Ectodermal cell (in vitro differentiated cells): Measurements from ENCODE around the gene ICA1.

Source experiments
- H3K27ac ChIP-seq: 2 replicates; pipeline ENCODE4 v1.7.0; 2013; ENCODE audit warnings: mild to moderate bottlenecking, low read depth, low read length; ENCODE audit not compliant: insufficient read depth, poor library complexity, severe bottlenecking
- H3K27me3 ChIP-seq: 2 replicates; pipeline ENCODE4 v1.7.0; 2013; ENCODE audit warnings: mild to moderate bottlenecking, low read length; ENCODE audit not compliant: insufficient read depth, control insufficient read depth, poor library complexity, severe bottlenecking
- H3K36me3 ChIP-seq: one replicate; pipeline ENCODE4 v1.7.0; 2013; ENCODE audit warnings: low read length; ENCODE audit not compliant: control insufficient read depth, insufficient read depth
- H3K4me1 ChIP-seq: one replicate; pipeline ENCODE4 v1.7.0; 2013; ENCODE audit warnings: low read length; ENCODE audit not compliant: control insufficient read depth, insufficient read depth
- H3K4me3 ChIP-seq: 2 replicates; pipeline ENCODE4 v1.7.0; 2013; ENCODE audit warnings: low read depth, low read length, control low read depth; ENCODE audit not compliant: insufficient read depth
- H3K9me3 ChIP-seq: 2 replicates; pipeline ENCODE4 v1.7.0; 2013; ENCODE audit warnings: mild to moderate bottlenecking, low read length, moderate library complexity; ENCODE audit not compliant: control insufficient read depth
- WGBS, 2 experiments: methylation state at CpG; one replicate each; pipeline ENCODE4 v1.1.7; 2013; ENCODE audit warnings: missing lambda C conversion rate in 2 of 2; 5-methylcytosine and 5-hydroxymethylcytosine counted together

ICA1 gene

GRCh38 chr7:8146788-8147413 is 115.1 kb downstream of the ICA1 start:
- Histone ChIP-seq H3K9me3 (no peaks in the 10 kb centered on the region), H3K36me3 (no peaks in the 10 kb centered on the region), H3K4me1 (peaks cover 3% of the 10 kb centered on the region), H3K27me3 (no peaks in the 10 kb centered on the region), H3K4me3 (no peak overlapping the region), H3K27ac (no peak overlapping the region)
- 26 to 33% methylated on average over 7 of the region's 8 CpGs for WGBS, 2 experiments

- WGBS, 2 experiments = 74 to 90% methylated on average over 8 to 12 of the region's 12 CpGs
- peaks cover 3% of the 10 kb centered on the region for H3K4me1 ChIP-seq
- H3K36me3 ChIP-seq = no peaks in the 10 kb centered on the region
- H3K9me3 ChIP-seq = no peaks in the 10 kb centered on the region
- no peaks in the 10 kb centered on the region for H3K27me3 ChIP-seq
- no peak overlapping the region for H3K4me3 ChIP-seq
- no peak overlapping the region for H3K27ac ChIP-seq
These were observed 115.7 kb downstream of the ICA1 start for GRCh38 chr7:8146106-8146787.

- Histone ChIP-seq H3K4me1 (peaks cover 3% of the 10 kb centered on the region), H3K27ac (no peak overlapping the region), H3K36me3 (no peaks in the 10 kb centered on the region), H3K27me3 (no peaks in the 10 kb centered on the region), H3K4me3 (no peak overlapping the region), H3K9me3 (no peaks in the 10 kb centered on the region)
- WGBS, 2 experiments = 90 to 92% methylated on average over 4 of the region's 4 CpGs
These were observed 117.1 kb downstream of the ICA1 start for GRCh38 chr7:8144856-8145255.

GRCh38 chr7:8143151-8143874 is 118.7 kb downstream of the ICA1 start:
- 76% methylated on average over 6 of the region's 6 CpGs for WGBS, 2 experiments
- Histone ChIP-seq H3K4me3 (no peak overlapping the region), H3K4me1 (peaks cover 3% of the 10 kb centered on the region), H3K9me3 (no peaks in the 10 kb centered on the region), H3K27me3 (no peaks in the 10 kb centered on the region), H3K27ac (no peak overlapping the region), H3K36me3 (no peaks in the 10 kb centered on the region)

GRCh38 chr7:8142477-8142876 is 119.5 kb downstream of the ICA1 start:
- no peaks in the 10 kb centered on the region for H3K9me3 ChIP-seq
- H3K4me1 ChIP-seq = peaks cover 3% of the 10 kb centered on the region
- no peak overlapping the region for H3K4me3 ChIP-seq
- H3K27ac ChIP-seq = no peak overlapping the region
- H3K36me3 ChIP-seq = no peaks in the 10 kb centered on the region
- 96% methylated on average over 2 of the region's 2 CpGs; no CpG with 5 or more reads in 1 of the 2 experiments for WGBS, 2 experiments
- H3K27me3 ChIP-seq = no peaks in the 10 kb centered on the region

- Histone ChIP-seq H3K36me3 (no peaks in the 10 kb centered on the region), H3K27me3 (no peaks in the 10 kb centered on the region), H3K27ac (no peak overlapping the region), H3K4me1 (no peaks in the 10 kb centered on the region), H3K4me3 (no peak overlapping the region), H3K9me3 (no peaks in the 10 kb centered on the region)
- WGBS, 2 experiments = 94 to 98% methylated on average over 4 of the region's 4 CpGs
These were observed 120.9 kb downstream of the ICA1 start for GRCh38 chr7:8141070-8141469.

- WGBS, 2 experiments = 88 to 91% methylated on average over 12 of the region's 12 CpGs
- Histone ChIP-seq H3K27me3 (no peaks in the 10 kb centered on the region), H3K4me1 (no peaks in the 10 kb centered on the region), H3K27ac (no peak overlapping the region), H3K36me3 (no peaks in the 10 kb centered on the region), H3K4me3 (no peak overlapping the region), H3K9me3 (no peaks in the 10 kb centered on the region)
These were observed 125.8 kb downstream of the ICA1 start for GRCh38 chr7:8136051-8136730.

GRCh38 chr7:8135417-8135816 is 126.5 kb downstream of the ICA1 start:
- Histone ChIP-seq H3K9me3 (no peaks in the 10 kb centered on the region), H3K4me3 (no peak overlapping the region), H3K27ac (no peak overlapping the region), H3K4me1 (no peaks in the 10 kb centered on the region), H3K27me3 (no peaks in the 10 kb centered on the region), H3K36me3 (no peaks in the 10 kb centered on the region)
- 98% methylated on average over 3 of the region's 3 CpGs for WGBS, 2 experiments

GRCh38 chr7:8134089-8134733 is 127.8 kb downstream of the ICA1 start:
- no peaks in the 10 kb centered on the region for H3K4me1 ChIP-seq
- H3K27me3 ChIP-seq = no peaks in the 10 kb centered on the region
- H3K27ac ChIP-seq = no peak overlapping the region
- H3K9me3 ChIP-seq = no peaks in the 10 kb centered on the region
- no peak overlapping the region for H3K4me3 ChIP-seq
- no peaks in the 10 kb centered on the region for H3K36me3 ChIP-seq
- 82 to 83% methylated on average over 8 to 9 of the region's 10 CpGs for WGBS, 2 experiments
